Peyer's patch (tissue), 4 donors: Measurements from ENCODE around the gene KDM8.
A peak's percentile ranks its signal among the peaks of the same experiment; 100 is the strongest.

Experiments
- CTCF ChIP-seq, 6 experiments: fragments of 450-650 bp in 4 of 6; fragments of 200-600 bp in 2 of 6; sonication (generic) in 1 of 6; IDR thresholded peaks; one replicate each; pipeline ENCODE4 v1.5.1; 2017 to 2019; ENCODE audit warnings: antibody characterized with exemption in 6 of 6, mild to moderate bottlenecking in 3 of 6, moderate library complexity in 1 of 6
- POLR2A ChIP-seq, 2 donors: fragments of 450-650 bp; IDR thresholded peaks; one replicate each; pipeline ENCODE4 v1.5.1; 2017; ENCODE audit warnings: antibody characterized with exemption in 2 of 2, mild to moderate bottlenecking in 2 of 2, moderate library complexity in 2 of 2

GRCh38 chr16:27223226-27223610 lies 19.9 kb downstream of the KDM8 start:
- TF ChIP-seq CTCF (IDR thresholded peaks at IDR 0.05) (peak in 2 of 6 experiments; percentile 4 to 9), POLR2A (IDR thresholded peaks at IDR 0.05) (no peak)
